ENCODE measurements around the gene HIRIP3.

Gene HIRIP3

DNA sequence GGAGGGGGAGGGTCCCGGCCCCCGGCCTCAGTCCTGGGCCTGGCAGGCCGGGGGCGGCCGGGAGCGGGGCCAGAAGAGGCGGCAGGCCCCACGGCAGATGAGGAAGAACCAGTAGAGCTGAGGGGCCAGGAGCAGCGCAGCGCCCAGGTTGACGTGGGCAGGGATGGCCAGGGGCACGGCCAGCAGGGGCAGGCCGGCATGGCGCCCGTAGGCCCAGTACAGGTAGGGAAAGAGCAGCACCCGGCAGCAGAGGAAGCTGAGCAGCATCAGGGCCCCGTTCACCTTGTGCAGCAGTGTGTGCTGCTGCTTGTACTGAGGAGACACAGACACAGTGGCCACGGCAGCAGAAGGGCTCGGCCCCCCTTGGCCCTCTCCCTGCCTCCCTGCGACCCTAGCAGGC lies 29.7 kb upstream of the HIRIP3 start:
- Histone ChIP-seq H3K4me2 (ENCODE audit: insufficient read depth, low read length) (no peak overlapping the region), H3K4me3 (ENCODE audit: low read depth in 1 of 2, low read length in 2 of 2) (no peak overlapping the region), H3K9ac (ENCODE audit: low read depth, low read length) (no peak overlapping the region), H3K79me2 (ENCODE audit: insufficient read depth, low read length) (no peaks in the 10 kb centered on the region), H3K36me3 (ENCODE audit: insufficient read depth, low read length) (no peaks in the 10 kb centered on the region), H2AFZ (ENCODE audit: low read depth, low read length) (no peak overlapping the region), H3K9me3 (ENCODE audit: insufficient read depth, low read length, severe bottlenecking) (no peaks in the 10 kb centered on the region), H3K4me1 (ENCODE audit: insufficient read depth, low read length) (peaks cover 16% of the 10 kb centered on the region), H3K27ac (ENCODE audit: low read length) (no peak overlapping the region), H4K20me1 (ENCODE audit: insufficient read depth, low read length) (peaks cover 9% of the 10 kb centered on the region; the same call in 1 of the 2 replicates), H3K27me3 (ENCODE audit: insufficient read depth, low read length, poor library complexity) (no peaks in the 10 kb centered on the region)
- TF ChIP-seq EZH2 (IDR thresholded peaks at IDR 0.05; ENCODE audit: borderline replicate concordance, low read depth, low read length, severe bottlenecking) = no peak
- TF ChIP-seq, protein P1, sequence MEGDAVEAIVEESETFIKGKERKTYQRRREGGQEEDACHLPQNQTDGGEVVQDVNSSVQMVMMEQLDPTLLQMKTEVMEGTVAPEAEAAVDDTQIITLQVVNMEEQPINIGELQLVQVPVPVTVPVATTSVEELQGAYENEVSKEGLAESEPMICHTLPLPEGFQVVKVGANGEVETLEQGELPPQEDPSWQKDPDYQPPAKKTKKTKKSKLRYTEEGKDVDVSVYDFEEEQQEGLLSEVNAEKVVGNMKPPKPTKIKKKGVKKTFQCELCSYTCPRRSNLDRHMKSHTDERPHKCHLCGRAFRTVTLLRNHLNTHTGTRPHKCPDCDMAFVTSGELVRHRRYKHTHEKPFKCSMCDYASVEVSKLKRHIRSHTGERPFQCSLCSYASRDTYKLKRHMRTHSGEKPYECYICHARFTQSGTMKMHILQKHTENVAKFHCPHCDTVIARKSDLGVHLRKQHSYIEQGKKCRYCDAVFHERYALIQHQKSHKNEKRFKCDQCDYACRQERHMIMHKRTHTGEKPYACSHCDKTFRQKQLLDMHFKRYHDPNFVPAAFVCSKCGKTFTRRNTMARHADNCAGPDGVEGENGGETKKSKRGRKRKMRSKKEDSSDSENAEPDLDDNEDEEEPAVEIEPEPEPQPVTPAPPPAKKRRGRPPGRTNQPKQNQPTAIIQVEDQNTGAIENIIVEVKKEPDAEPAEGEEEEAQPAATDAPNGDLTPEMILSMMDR (IDR thresholded peaks at IDR 0.05; ENCODE audit: borderline replicate concordance, extremely low read depth, low read length, poor library complexity, severe bottlenecking) = no peak
- no peak for DNase-seq
- no peak for ATAC-seq (ENCODE audit: insufficient read depth, low read depth)

DNA sequence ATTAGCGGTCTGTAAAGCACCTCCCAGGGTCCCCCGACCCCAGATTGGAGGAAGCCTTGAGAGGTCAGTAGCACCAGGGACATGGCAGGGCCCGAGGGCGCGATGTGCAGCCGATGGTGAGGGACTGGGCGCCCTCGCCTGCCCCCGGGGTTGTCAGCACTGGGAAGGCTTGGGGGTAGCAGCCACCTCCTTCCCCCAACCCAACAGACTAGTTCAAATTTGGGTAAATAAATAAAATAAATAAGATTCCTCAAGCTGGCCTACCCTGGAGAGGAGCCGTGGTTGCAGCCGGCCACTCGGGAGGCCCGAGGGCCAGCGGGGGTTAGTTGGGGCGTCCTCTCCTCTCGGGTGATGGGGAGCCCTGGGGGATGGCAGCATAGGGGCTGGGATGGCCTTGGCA lies 29.0 kb upstream of the HIRIP3 start:
- DNase-seq (no peak), ATAC-seq (ENCODE audit: insufficient read depth, low read depth) (no peak)
- Histone ChIP-seq H3K4me2 (ENCODE audit: insufficient read depth, low read length) (no peak overlapping the region), H3K27ac (ENCODE audit: low read length) (no peak overlapping the region), H3K36me3 (ENCODE audit: insufficient read depth, low read length) (no peaks in the 10 kb centered on the region), H3K79me2 (ENCODE audit: insufficient read depth, low read length) (no peaks in the 10 kb centered on the region), H3K4me1 (ENCODE audit: insufficient read depth, low read length) (peaks cover 16% of the 10 kb centered on the region), H2AFZ (ENCODE audit: low read depth, low read length) (no peak overlapping the region), H3K27me3 (ENCODE audit: insufficient read depth, low read length, poor library complexity) (no peaks in the 10 kb centered on the region), H3K9ac (ENCODE audit: low read depth, low read length) (no peak overlapping the region), H4K20me1 (ENCODE audit: insufficient read depth, low read length) (peaks cover 9% of the 10 kb centered on the region; the same call in 1 of the 2 replicates), H3K4me3 (ENCODE audit: low read depth in 1 of 2, low read length in 2 of 2) (no peak overlapping the region), H3K9me3 (ENCODE audit: insufficient read depth, low read length, severe bottlenecking) (no peaks in the 10 kb centered on the region)
- TF ChIP-seq EZH2 (IDR thresholded peaks at IDR 0.05; ENCODE audit: borderline replicate concordance, low read depth, low read length, severe bottlenecking) = no peak
- TF ChIP-seq, protein P1 (IDR thresholded peaks at IDR 0.05; ENCODE audit: borderline replicate concordance, extremely low read depth, low read length, poor library complexity, severe bottlenecking) = no peak

DNA sequence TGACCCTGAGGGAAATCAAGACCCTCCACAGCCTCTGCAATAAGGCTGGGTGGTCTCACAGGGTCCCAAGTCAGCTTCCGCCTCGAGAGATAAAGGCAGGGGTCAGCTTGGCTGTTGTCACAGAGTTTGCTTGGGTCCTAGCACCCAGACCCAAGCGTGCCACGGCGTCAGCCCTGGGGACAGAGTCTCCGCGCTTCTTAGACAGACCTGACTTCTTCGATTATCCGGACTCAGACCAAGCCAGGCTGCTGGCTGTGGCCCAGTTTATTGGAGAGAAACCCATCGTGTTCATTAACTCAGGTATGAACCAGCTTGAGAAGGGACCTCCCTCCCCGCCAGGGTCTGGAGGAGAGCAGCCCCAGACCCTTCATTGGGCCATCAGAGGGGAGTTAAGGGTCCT lies 28.2 kb upstream of the HIRIP3 start:
- Histone ChIP-seq H3K9ac (ENCODE audit: low read depth, low read length) (no peak overlapping the region), H3K79me2 (ENCODE audit: insufficient read depth, low read length) (no peaks in the 10 kb centered on the region), H4K20me1 (ENCODE audit: insufficient read depth, low read length) (0 out of 2 replicates have a peak, but pooled peaks cover 4% of the 10 kb centered on the region), H3K4me3 (ENCODE audit: low read depth in 1 of 2, low read length in 2 of 2) (no peak overlapping the region), H3K36me3 (ENCODE audit: insufficient read depth, low read length) (no peaks in the 10 kb centered on the region), H3K4me1 (ENCODE audit: insufficient read depth, low read length) (peaks cover 16% of the 10 kb centered on the region), H2AFZ (ENCODE audit: low read depth, low read length) (no peak overlapping the region), H3K9me3 (ENCODE audit: insufficient read depth, low read length, severe bottlenecking) (no peaks in the 10 kb centered on the region), H3K27ac (ENCODE audit: low read length) (no peak overlapping the region), H3K27me3 (ENCODE audit: insufficient read depth, low read length, poor library complexity) (no peaks in the 10 kb centered on the region), H3K4me2 (ENCODE audit: insufficient read depth, low read length) (no peak overlapping the region)
- no peak for ATAC-seq (ENCODE audit: insufficient read depth, low read depth)
- no peak for DNase-seq
- TF ChIP-seq, protein P1 (IDR thresholded peaks at IDR 0.05; ENCODE audit: borderline replicate concordance, extremely low read depth, low read length, poor library complexity, severe bottlenecking) = no peak
- TF ChIP-seq EZH2 (IDR thresholded peaks at IDR 0.05; ENCODE audit: borderline replicate concordance, low read depth, low read length, severe bottlenecking) = no peak

DNA sequence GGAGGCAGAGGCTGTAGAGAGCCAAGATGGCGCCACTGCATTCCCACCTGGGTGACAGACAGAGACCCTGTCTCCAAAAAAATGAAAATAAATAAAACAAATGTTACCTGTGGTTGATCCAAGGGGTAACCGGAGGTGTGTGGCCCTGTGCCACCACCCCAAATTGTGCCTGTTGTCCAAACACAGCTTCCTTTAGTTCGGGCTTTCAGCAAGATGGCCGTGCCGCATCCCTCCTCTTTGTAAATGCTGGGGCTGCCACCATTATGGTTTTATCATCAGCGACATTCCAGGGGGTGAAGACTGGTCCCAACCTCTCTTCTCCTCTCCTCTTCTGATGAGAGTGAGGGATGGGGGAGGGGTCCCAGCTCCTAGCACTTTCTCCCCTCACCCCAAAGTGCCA lies 27.5 kb upstream of the HIRIP3 start, which contains the start of gene C16orf92:
TSS of gene C16orf92 (plus strand) at position 312 of the 400 bp plus-strand sequence. CDS start 143 bp downstream, outside the sequence.
- H3K9me3 ChIP-seq (ENCODE audit: insufficient read depth, low read length, severe bottlenecking) = no peaks in the 10 kb centered on the region
- no peak within 1 kb of the TSS for H3K4me2 ChIP-seq (ENCODE audit: insufficient read depth, low read length)
- no peak for DNase-seq
- TF ChIP-seq EZH2 (IDR thresholded peaks at IDR 0.05; ENCODE audit: borderline replicate concordance, low read depth, low read length, severe bottlenecking) = no peak
- TF ChIP-seq, protein P1 (IDR thresholded peaks at IDR 0.05; ENCODE audit: borderline replicate concordance, extremely low read depth, low read length, poor library complexity, severe bottlenecking) = no peak
- H3K79me2 ChIP-seq (ENCODE audit: insufficient read depth, low read length) = no peaks in the 10 kb centered on the region
- H3K9ac ChIP-seq (ENCODE audit: low read depth, low read length) = no peak within 1 kb of the TSS
- no peaks in the 10 kb centered on the region for H4K20me1 ChIP-seq (ENCODE audit: insufficient read depth, low read length)
- H3K4me1 ChIP-seq (ENCODE audit: insufficient read depth, low read length) = peaks cover 16% of the 10 kb centered on the region
- no peak for ATAC-seq (ENCODE audit: insufficient read depth, low read depth)
- no peak within 1 kb of the TSS for H3K4me3 ChIP-seq (ENCODE audit: low read depth in 1 of 2, low read length in 2 of 2)
- H2AFZ ChIP-seq (ENCODE audit: low read depth, low read length) = no peak within 1 kb of the TSS
- H3K27ac ChIP-seq (ENCODE audit: low read length) = no peak within 1 kb of the TSS
- no peaks in the 10 kb centered on the region for H3K36me3 ChIP-seq (ENCODE audit: insufficient read depth, low read length)
- H3K27me3 ChIP-seq (ENCODE audit: insufficient read depth, low read length, poor library complexity) = no peaks in the 10 kb centered on the region

All from DND-41 (cell line).